Measurements from ENCODE around the gene PIGL. TPM values are rescaled to one million over a fixed set of nuclear protein-coding genes. Genes with fewer than 3 reads are reported as not detected.

Gene PIGL
- total and polyA plus RNA-seq, 2 donors (not counting 3 experiments of a cell fraction or from before 2014, with no cell fraction given): 28.6 to 40.8 TPM

DNA sequence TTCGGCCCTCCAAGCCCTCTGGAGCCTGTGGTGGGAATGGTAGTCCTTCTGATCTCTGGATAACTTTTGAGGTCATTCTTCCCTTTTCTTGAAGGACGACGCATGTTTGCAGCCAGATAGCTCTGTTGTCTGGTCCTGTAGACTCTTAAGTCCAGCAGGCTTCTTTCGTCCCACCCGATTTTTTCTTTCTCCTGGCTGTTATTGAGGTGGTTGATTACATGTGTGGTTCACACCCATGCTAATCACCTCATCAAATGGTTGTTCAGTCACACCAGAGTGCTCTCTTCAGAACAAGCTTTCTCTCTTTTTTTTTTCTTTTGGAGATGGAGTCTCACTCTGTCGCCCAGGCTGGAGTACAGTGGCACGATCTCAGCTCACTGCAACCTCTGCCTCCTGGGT, 30.6 kb downstream of the PIGL start:
- no peak overlapping the region for H3K27ac ChIP-seq (ENCODE audit: insufficient read depth, low read depth, low read length)
- H3K4me1 ChIP-seq (ENCODE audit: control insufficient read depth, extremely low read depth, insufficient read depth, low read length): no peaks in the 10 kb centered on the region
- CTCF ChIA-PET: no interaction called here
- FAIRE-seq: no peak
- H3K27me3 ChIP-seq (ENCODE audit: control insufficient read depth in 2 of 2, insufficient read depth in 2 of 2, low read length in 2 of 2): no peaks in the 10 kb centered on the region
- no peaks in the 10 kb centered on the region for H3K9me1 ChIP-seq (replicated peaks; ENCODE audit: control insufficient read depth, extremely low read depth, insufficient read depth, low read length)
- POLR2A ChIA-PET: no interaction called here
- dilution Hi-C loops (cut with MboI; ENCODE audit: extremely low pct_ligation_motif_present, low sequenced_read_pairs) (no loop called here), intact Hi-C loops (cut with micrococcal nuclease) (no loop called here)
- H3K4me2 ChIP-seq (ENCODE audit: insufficient read depth, low read length): no peak overlapping the region
- no peaks in the 10 kb centered on the region for H4K20me1 ChIP-seq (replicated peaks; ENCODE audit: control insufficient read depth, extremely low read depth, insufficient read depth, low read length)
- no TSS peak for BruUV-seq (replicated peaks)
- no peaks in the 10 kb centered on the region for H3K79me2 ChIP-seq (ENCODE audit: control insufficient read depth, insufficient read depth, low read length)
- H3K36me3 ChIP-seq (ENCODE audit: control insufficient read depth in 2 of 2, extremely low read depth in 1 of 2, insufficient read depth in 2 of 2, low read length in 2 of 2): no peaks in the 10 kb centered on the region
- DNase-seq (ENCODE audit: low read depth, low spot score): no peak
- H3K9ac ChIP-seq (replicated peaks; ENCODE audit: extremely low read depth, insufficient read depth, low read length): no peak overlapping the region
- no peak overlapping the region for H2AFZ ChIP-seq (ENCODE audit: low read depth, low read length)
- TF ChIP-seq EZH2 (IDR thresholded peaks at IDR 0.05; ENCODE audit: borderline replicate concordance, low read depth, low read length, severe bottlenecking) (no peak), POLR2AphosphoS5 (IDR thresholded peaks at IDR 0.05; ENCODE audit: insufficient read depth, low read depth, low read length) (no peak), GATA2 (IDR thresholded peaks at IDR 0.05; ENCODE audit: insufficient read depth, insufficient read length, low read depth, low read length) (no peak), MYC (IDR thresholded peaks at IDR 0.05; ENCODE audit: low read depth, low read length) (no peak), JUN (IDR thresholded peaks at IDR 0.05; ENCODE audit: borderline replicate concordance, insufficient read depth, insufficient read length, low read depth) (no peak)
- TF ChIP-seq, protein P1, sequence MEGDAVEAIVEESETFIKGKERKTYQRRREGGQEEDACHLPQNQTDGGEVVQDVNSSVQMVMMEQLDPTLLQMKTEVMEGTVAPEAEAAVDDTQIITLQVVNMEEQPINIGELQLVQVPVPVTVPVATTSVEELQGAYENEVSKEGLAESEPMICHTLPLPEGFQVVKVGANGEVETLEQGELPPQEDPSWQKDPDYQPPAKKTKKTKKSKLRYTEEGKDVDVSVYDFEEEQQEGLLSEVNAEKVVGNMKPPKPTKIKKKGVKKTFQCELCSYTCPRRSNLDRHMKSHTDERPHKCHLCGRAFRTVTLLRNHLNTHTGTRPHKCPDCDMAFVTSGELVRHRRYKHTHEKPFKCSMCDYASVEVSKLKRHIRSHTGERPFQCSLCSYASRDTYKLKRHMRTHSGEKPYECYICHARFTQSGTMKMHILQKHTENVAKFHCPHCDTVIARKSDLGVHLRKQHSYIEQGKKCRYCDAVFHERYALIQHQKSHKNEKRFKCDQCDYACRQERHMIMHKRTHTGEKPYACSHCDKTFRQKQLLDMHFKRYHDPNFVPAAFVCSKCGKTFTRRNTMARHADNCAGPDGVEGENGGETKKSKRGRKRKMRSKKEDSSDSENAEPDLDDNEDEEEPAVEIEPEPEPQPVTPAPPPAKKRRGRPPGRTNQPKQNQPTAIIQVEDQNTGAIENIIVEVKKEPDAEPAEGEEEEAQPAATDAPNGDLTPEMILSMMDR (IDR thresholded peaks at IDR 0.05; ENCODE audit: extremely low read depth in 1 of 2, insufficient read depth in 1 of 2, low read depth in 1 of 2, low read length in 2 of 2): no peak
- TF ChIP-seq, protein P2, sequence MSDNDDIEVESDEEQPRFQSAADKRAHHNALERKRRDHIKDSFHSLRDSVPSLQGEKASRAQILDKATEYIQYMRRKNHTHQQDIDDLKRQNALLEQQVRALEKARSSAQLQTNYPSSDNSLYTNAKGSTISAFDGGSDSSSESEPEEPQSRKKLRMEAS (IDR thresholded peaks at IDR 0.05; ENCODE audit: insufficient read depth, insufficient read length): no peak
- no peaks in the 10 kb centered on the region for H3K9me3 ChIP-seq (replicated peaks; ENCODE audit: control insufficient read depth, insufficient read depth, low read length)
- H3K4me3 ChIP-seq (replicated peaks in 1 of 3; ENCODE audit: insufficient read depth in 1 of 3, low read depth in 1 of 3, low read length in 3 of 3): no peak overlapping the region

All from endothelial cell of umbilical vein (primary cell).